ENCODE measurements around the gene LOXL4. TPM values are rescaled to one million over a fixed set of nuclear protein-coding genes. Genes with fewer than 3 reads are reported as not detected.

LOXL4 gene
- total and polyA plus RNA-seq, 2 donors: 0.99 to 3.6 TPM

- Histone ChIP-seq H3K27me3 (ENCODE audit: control insufficient read depth in 2 of 2, insufficient read depth in 1 of 2, low read length in 1 of 2) (no peaks in the 10 kb centered on the region), H3K4me3 (ENCODE audit: low read length in 2 of 2) (no peak overlapping the region), H3K27ac (ENCODE audit: low read depth in 1 of 2, low read length in 1 of 2) (no peak overlapping the region), H3K4me1 (ENCODE audit: control insufficient read depth in 2 of 2, insufficient read depth in 2 of 2, low read length in 2 of 2) (no peaks in the 10 kb centered on the region), H3K9me3 (ENCODE audit: control insufficient read depth in 2 of 2, insufficient read depth in 1 of 2, low read length in 1 of 2) (no peaks in the 10 kb centered on the region), H3K36me3 (ENCODE audit: control insufficient read depth in 2 of 2, insufficient read depth in 2 of 2, low read length in 1 of 2) (peaks cover 14 to 18% of the 10 kb centered on the region in 2 donors)
- no peak for DNase-seq (ENCODE audit: low read depth in 6 of 9, low spot score in 9 of 9)
- WGBS: 94% methylated on average over 2 of the region's 2 CpGs
Observed at GRCh38 chr10:98208925-98209324, 59.1 kb downstream of the LOXL4 start.

GRCh38 chr10:98205351-98205750 is 62.6 kb downstream of the LOXL4 start:
- H3K9me3 ChIP-seq (ENCODE audit: control insufficient read depth in 2 of 2, insufficient read depth in 1 of 2, low read length in 1 of 2): no peaks in the 10 kb centered on the region
- no peak overlapping the region for H3K4me3 ChIP-seq (ENCODE audit: low read length in 2 of 2)
- whole genome bisulfite sequencing: 97% methylated on average over 2 of the region's 2 CpGs

GRCh38 chr10:98202378-98202777 is 65.6 kb downstream of the LOXL4 start:
- 98% methylated on average over 8 of the region's 8 CpGs for WGBS
- H3K27ac ChIP-seq (ENCODE audit: low read depth in 1 of 2, low read length in 1 of 2): no peak overlapping the region
- no peaks in the 10 kb centered on the region for H3K9me3 ChIP-seq (ENCODE audit: control insufficient read depth in 2 of 2, insufficient read depth in 1 of 2, low read length in 1 of 2)
- no peaks in the 10 kb centered on the region for H3K27me3 ChIP-seq (ENCODE audit: control insufficient read depth in 2 of 2, insufficient read depth in 1 of 2, low read length in 1 of 2)
- H3K4me1 ChIP-seq (ENCODE audit: control insufficient read depth in 2 of 2, insufficient read depth in 2 of 2, low read length in 2 of 2): no peaks in the 10 kb centered on the region
- DNase-seq (ENCODE audit: low read depth in 6 of 9, low spot score in 9 of 9): no peak
- no peaks in the 10 kb centered on the region for H3K36me3 ChIP-seq (ENCODE audit: control insufficient read depth in 2 of 2, insufficient read depth in 2 of 2, low read length in 1 of 2)
- H3K4me3 ChIP-seq (ENCODE audit: low read length in 2 of 2): no peak overlapping the region

More at GRCh38 chr10:98205351-98205750, 62.6 kb downstream of the LOXL4 start:
- H3K27ac ChIP-seq (ENCODE audit: low read depth in 1 of 2, low read length in 1 of 2): no peak overlapping the region
- no peak for DNase-seq (ENCODE audit: low read depth in 6 of 9, low spot score in 9 of 9)
- H3K4me1 ChIP-seq (ENCODE audit: control insufficient read depth in 2 of 2, insufficient read depth in 2 of 2, low read length in 2 of 2): no peaks in the 10 kb centered on the region
- no peaks in the 10 kb centered on the region for H3K27me3 ChIP-seq (ENCODE audit: control insufficient read depth in 2 of 2, insufficient read depth in 1 of 2, low read length in 1 of 2)
- peaks cover 14 to 18% of the 10 kb centered on the region in 2 donors for H3K36me3 ChIP-seq (ENCODE audit: control insufficient read depth in 2 of 2, insufficient read depth in 2 of 2, low read length in 1 of 2)

- H3K4me3 ChIP-seq (ENCODE audit: low read length in 2 of 2): no peak overlapping the region
- DNase-seq (ENCODE audit: low read depth in 6 of 9, low spot score in 9 of 9): no peak
- 97% methylated on average over 5 of the region's 5 CpGs for WGBS
- no peaks in the 10 kb centered on the region for H3K9me3 ChIP-seq (ENCODE audit: control insufficient read depth in 2 of 2, insufficient read depth in 1 of 2, low read length in 1 of 2)
- H3K27ac ChIP-seq (ENCODE audit: low read depth in 1 of 2, low read length in 1 of 2): no peak overlapping the region
- H3K36me3 ChIP-seq (ENCODE audit: control insufficient read depth in 2 of 2, insufficient read depth in 2 of 2, low read length in 1 of 2): no peaks in the 10 kb centered on the region
- H3K27me3 ChIP-seq (ENCODE audit: control insufficient read depth in 2 of 2, insufficient read depth in 1 of 2, low read length in 1 of 2): no peaks in the 10 kb centered on the region
- H3K4me1 ChIP-seq (ENCODE audit: control insufficient read depth in 2 of 2, insufficient read depth in 2 of 2, low read length in 2 of 2): no peaks in the 10 kb centered on the region
Observed at GRCh38 chr10:98201760-98202159, 66.2 kb downstream of the LOXL4 start.

Other genes with a start within 250 kb of the LOXL4 start
- gene CRTAC1, start 237.6 kb downstream of the LOXL4 start, total RNA-seq: 0.05 TPM
- gene CRTAC1, start 237.6 kb downstream of the LOXL4 start, polyA plus RNA-seq: 0.30 TPM
- 20.4 TPM for gene R3HCC1L, start 133.5 kb downstream of the LOXL4 start, total RNA-seq
- 14.7 TPM for gene R3HCC1L, start 133.5 kb downstream of the LOXL4 start, polyA plus RNA-seq
- gene PYROXD2, start 147.0 kb upstream of the LOXL4 start, total RNA-seq: 2.0 TPM
- 17.8 TPM for gene PYROXD2, start 147.0 kb upstream of the LOXL4 start, polyA plus RNA-seq
- 22.1 TPM for gene HPS1, start 178.7 kb upstream of the LOXL4 start, total RNA-seq
- 50.4 TPM for gene HPS1, start 178.7 kb upstream of the LOXL4 start, polyA plus RNA-seq